K562 treated with DMSO at 1 percent for 48 hours (cell line): ENCODE results near the gene XIRP2. TPM values are rescaled to one million over a fixed set of nuclear protein-coding genes. Genes with fewer than 3 reads are reported as not detected.

Experiments
- total RNA-seq: library from RNA; unstranded; fragments of 300-600 nt; gene quantifications from 2 replicates; pipeline ENCODE4 v1.2.3, GENCODE V29; 2022; ENCODE audit warnings: low replicate concordance; ENCODE audit errors: extremely low read depth

The XIRP2 gene, protein sequence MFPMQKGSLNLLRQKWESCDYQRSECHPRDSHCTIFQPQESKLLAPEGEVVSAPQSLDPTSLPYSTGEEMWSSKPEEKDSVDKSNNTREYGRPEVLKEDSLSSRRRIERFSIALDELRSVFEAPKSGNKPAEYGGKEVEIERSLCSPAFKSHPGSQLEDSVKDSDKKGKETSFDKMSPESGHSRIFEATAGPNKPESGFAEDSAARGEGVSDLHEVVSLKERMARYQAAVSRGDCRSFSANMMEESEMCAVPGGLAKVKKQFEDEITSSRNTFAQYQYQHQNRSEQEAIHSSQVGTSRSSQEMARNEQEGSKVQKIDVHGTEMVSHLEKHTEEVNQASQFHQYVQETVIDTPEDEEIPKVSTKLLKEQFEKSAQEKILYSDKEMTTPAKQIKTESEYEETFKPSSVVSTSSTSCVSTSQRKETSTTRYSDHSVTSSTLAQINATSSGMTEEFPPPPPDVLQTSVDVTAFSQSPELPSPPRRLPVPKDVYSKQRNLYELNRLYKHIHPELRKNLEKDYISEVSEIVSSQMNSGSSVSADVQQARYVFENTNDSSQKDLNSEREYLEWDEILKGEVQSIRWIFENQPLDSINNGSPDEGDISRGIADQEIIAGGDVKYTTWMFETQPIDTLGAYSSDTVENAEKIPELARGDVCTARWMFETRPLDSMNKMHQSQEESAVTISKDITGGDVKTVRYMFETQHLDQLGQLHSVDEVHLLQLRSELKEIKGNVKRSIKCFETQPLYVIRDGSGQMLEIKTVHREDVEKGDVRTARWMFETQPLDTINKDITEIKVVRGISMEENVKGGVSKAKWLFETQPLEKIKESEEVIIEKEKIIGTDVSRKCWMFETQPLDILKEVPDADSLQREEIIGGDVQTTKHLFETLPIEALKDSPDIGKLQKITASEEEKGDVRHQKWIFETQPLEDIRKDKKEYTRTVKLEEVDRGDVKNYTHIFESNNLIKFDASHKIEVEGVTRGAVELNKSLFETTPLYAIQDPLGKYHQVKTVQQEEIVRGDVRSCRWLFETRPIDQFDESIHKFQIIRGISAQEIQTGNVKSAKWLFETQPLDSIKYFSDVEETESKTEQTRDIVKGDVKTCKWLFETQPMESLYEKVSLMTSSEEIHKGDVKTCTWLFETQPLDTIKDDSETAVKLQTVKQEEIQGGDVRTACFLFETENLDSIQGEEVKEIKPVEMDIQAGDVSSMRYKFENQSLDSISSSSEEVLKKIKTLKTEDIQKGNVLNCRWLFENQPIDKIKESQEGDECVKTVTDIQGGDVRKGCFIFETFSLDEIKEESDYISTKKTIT (N-terminal part only)
- total RNA-seq, result not detected in 2 replicates

DNA sequence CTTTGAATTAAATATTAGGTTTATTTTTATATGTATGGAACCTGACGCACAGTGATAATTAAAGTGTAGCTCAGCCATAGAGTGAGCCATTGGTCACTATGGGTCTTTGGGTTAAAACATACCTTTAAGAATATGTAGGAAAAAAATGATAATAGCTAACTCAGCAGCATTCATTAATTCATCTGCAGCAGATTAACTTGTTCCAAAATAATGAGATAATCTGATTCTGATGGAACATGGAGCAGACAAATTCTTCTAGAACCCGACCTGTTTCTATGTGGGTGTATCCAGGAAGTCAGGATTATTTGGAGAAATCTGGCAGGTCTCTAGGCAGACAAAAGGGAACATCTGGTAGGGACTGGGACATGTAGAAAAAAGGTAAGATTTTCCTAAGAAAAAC, at the start of gene XIRP2:
TSS of gene XIRP2 (plus strand) at position 301 of the 400 bp plus-strand sequence. CDS start 15,003 bp downstream, outside the sequence.

DNA sequence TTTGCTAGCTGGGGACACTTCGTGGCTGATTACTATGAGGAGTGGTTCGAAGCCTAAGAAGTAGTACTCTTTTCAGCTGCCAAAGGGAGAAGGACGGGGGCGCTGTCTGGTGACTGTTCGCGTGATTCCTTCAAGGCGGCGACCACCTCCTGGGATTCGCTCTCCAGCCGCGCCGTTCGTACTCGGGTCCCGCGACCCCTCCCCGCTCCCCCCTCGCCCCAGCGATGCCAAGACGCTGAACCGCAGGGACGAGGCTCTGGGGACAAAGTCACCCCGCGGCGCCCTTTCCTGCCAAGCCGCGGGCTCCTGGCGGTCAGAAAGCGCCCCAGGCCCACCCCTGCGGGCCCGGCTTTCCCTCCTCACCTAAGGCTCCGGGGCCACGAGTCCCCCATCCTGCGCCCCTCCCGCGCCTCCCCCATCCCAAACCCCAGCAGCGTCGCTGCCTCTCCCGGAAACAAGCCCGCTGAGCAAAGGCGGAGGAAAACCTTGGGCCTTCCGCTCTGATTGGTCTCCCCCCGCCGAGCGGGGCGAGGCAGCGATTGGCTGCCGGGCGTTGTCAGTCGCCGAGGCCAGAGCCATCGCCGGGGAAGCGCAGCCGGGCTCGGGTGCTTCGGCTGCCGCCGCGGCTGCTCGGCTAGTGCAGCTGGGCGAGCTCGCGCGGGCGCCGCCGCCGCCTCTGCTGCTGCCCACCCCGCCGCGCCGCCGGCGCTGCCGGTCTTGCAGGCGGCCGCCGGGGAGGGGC, 404.3 kb downstream of the XIRP2 start, which contains the start of gene B3GALT1:
TSS of gene B3GALT1 (plus strand) at position 572 of the 742 bp plus-strand sequence.

